Mononuclear cell (primary cell): ENCODE measurements around the gene RAD51B. TPM values are rescaled to one million over a fixed set of nuclear protein-coding genes. Genes with fewer than 3 reads are reported as not detected.

ENCODE experiments used
- H3K27me3 ChIP-seq: 2 replicates; pipeline ENCODE4 v1.6.0; 2011; ENCODE audit warnings: low read length, control low read depth; ENCODE audit not compliant: insufficient read depth
- H3K4me1 ChIP-seq: 2 replicates; pipeline ENCODE4 v1.5.1; 2011; ENCODE audit warnings: mild to moderate bottlenecking, low read length, control low read depth; ENCODE audit not compliant: insufficient read depth
- H3K4me3 ChIP-seq: 2 replicates; pipeline ENCODE4 v1.5.1; 2011; ENCODE audit warnings: mild to moderate bottlenecking, low read length, moderate library complexity
- H3K9me3 ChIP-seq: 2 replicates; pipeline ENCODE4 v1.5.1; 2011; ENCODE audit warnings: low read depth, mild to moderate bottlenecking, control low read depth, low read length
- total RNA-seq: library from RNA; depleted of rRNA; stranded (reverse); fragments of >200 nt; gene quantifications from one replicate; pipeline ENCODE4 v1.2.3, GENCODE V29; 2012

RAD51B gene
- total RNA-seq, 1 donor = 21.4 TPM

DNA sequence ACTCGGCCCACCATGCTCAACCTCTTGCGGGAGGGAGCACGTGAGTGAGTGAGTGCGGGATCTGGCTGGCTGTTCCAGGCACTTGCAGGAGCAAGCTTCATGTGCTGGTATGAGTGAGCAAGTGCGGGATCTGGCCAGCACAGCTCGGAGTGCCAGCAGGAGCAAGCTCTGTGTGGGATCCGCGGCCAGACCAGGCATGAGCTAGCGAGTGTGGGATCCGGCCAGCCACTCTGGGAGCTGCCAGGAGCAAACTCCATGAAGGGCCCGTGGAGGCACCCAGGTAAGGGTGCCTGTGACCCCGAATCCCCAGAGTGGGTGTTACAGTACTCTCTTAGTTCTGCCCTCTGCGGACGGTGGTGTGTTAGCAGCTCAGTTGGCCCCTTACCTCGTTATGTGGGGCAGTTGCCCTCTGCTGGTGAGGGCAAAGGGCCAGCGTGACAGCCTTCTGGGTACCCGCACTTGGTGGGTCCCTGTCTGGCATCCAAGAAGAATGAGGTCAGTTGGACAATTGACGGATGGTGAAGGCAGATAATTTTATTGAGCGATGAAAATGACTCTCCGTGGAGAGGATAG, 38.3 kb downstream of the RAD51B start:
- no peaks in the 10 kb centered on the region for H3K9me3 ChIP-seq
- H3K27me3 ChIP-seq = no peaks in the 10 kb centered on the region
- peaks cover 15% of the 10 kb centered on the region for H3K4me1 ChIP-seq
- no peak overlapping the region for H3K4me3 ChIP-seq

DNA sequence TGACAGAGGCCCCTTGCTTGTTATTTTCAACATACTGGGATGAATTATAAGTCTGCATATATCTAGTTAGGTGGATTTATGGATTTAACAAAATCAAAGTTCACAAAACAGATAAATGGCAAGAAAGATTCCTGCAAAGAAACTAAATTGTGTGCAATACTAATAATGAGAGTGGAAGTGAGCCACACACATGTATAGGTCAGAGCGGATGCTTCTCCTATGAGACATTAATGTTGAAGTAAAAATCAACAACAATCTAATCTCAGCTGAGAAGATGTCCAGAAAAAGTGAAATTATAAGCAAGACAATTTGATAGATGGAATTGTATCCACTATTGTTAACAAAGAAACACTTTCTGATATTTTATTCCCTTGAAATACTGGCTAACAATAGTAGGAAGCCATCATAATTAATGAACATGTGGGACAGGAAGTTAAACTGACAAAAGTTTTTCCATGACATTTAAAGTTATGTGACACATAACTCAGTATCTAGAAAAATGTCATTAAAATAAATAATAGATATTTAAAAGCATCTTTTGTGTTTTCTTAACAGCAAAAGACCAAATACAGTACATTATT, 39.7 kb downstream of the RAD51B start:
- Histone ChIP-seq H3K27me3 (no peaks in the 10 kb centered on the region), H3K4me3 (no peak overlapping the region), H3K4me1 (peaks cover 7% of the 10 kb centered on the region), H3K9me3 (no peaks in the 10 kb centered on the region)

DNA sequence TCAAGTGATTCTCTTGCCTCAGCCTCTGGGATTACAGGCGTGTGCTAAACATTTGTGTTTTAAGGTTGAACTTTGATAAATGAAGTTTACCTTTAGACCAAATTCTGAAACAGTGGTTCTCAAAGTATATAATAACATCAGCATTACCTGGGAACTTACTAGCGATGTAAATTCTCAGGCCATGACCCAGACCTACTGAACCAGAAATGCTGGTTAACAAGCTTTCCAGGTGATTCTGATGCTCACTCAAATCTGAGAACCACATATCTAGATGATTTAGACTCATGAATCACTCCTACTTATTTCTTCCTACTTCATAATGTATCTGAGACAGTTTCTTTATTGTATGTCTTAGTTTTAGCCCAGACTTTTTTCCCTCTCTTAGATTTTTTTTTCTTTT, 43.6 kb downstream of the RAD51B start:
- no peaks in the 10 kb centered on the region for H3K27me3 ChIP-seq
- H3K4me3 ChIP-seq = no peak overlapping the region
- H3K4me1 ChIP-seq = no peaks in the 10 kb centered on the region
- no peaks in the 10 kb centered on the region for H3K9me3 ChIP-seq

DNA sequence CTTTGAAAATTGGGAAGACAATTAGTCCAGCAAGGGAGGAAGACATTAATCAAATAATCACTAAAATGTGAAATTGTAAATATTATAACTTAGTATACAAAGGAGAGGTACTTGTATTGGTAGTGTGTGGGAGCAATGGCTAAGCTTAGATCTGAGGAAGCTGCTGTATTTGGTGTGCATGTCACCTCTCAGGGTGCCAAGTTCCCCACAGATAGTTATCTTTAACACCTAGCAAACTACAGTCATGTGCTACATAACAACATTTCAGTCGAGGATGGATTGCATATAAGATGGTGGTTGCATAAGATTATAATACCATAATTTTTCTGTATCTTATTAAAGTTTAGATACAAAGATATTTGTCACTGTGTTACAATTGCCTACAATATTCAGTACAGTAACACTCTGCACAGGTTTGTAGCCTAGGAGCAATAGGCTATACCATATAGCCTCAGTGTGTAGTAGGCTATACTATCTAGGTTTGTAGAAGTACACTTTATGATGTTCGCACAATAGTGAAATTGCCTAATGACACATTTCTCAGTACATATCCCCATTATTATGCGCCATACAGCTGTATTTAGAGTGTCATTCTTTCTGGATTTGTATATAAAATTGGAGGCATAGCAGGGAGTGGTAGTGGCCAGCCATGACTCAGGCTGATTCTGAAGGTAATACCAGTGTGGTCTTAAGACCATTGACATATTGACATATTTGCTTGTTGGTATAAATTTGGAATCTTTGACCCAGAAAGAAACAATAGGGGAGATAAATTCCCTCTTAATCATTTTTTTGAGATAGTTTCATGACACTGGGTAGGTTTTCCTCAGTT, 55.8 kb downstream of the RAD51B start:
- Histone ChIP-seq H3K9me3 (no peaks in the 10 kb centered on the region), H3K4me1 (no peaks in the 10 kb centered on the region), H3K4me3 (no peak overlapping the region), H3K27me3 (no peaks in the 10 kb centered on the region)

DNA sequence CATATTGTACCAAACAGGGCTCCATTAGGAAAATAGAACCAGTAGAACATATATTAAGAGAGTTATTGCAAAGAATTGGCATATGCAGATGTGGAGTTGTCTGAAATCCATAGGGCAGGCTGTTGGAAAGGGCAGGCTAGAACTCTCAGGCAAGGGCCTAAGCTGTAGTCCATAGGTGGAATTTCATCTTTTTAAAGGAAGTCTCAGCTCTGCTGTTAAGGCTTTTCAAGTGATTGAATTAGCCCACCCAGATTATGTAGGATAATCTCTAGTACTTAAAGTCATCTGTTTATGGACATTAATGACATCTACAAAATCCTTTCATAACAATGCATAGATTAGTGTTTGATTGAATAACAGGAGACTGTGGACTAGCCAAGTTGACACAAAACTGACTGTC, 59.4 kb downstream of the RAD51B start:
- Histone ChIP-seq H3K4me3 (no peak overlapping the region), H3K4me1 (peaks cover 24% of the 10 kb centered on the region), H3K9me3 (no peaks in the 10 kb centered on the region), H3K27me3 (no peaks in the 10 kb centered on the region)

DNA sequence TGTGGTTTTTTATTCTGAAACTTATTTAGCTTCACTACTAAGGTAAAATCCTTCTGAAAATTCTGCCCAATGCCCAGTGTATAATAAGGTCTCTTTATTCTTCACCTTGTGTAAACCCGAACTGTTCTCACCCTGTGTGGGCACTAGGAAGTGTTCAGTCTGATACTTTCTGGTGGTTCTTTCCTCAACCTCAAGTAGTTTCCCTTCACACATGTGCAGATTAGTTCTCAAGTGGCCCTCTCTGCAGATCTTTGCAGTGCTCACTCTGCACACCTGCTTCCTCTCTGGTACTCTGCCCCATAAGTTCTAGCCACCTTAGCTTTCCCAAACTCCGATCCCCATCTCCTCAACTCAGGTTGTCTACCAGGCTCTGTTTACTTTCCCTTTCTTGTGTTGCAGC, 61.6 kb downstream of the RAD51B start:
- Histone ChIP-seq H3K9me3 (no peaks in the 10 kb centered on the region), H3K27me3 (no peaks in the 10 kb centered on the region), H3K4me3 (no peak overlapping the region), H3K4me1 (peaks cover 29% of the 10 kb centered on the region)

DNA sequence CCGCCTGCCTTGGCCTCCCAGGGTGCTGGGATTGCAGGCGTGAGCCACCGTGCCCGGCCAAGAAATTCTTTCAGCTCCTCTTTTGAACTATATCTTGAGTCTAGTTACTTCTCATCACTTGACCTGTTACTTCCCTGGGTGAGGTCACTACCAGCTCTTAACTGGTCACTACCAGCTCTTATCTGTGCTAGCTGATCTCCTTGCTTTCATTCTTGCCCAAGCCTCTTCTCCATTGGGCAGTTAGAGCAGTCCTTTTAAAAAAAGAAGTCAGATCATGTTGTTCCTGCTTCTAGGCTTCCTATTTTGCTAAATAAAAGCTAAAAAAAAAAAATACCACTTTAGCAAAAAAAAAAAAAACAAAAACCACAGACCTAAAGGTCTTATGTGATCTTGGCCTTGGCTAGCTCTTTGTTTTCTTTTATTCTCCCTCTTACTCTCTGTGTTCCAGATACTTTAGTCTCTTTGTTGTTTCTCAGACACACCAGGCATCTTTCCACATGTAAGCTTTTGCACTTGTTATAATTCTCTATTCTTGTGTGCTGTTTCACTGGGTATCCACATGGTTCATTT, 63.5 kb downstream of the RAD51B start:
- H3K9me3 ChIP-seq = no peaks in the 10 kb centered on the region
- peaks cover 29% of the 10 kb centered on the region for H3K4me1 ChIP-seq
- H3K27me3 ChIP-seq = no peaks in the 10 kb centered on the region
- no peak overlapping the region for H3K4me3 ChIP-seq

DNA sequence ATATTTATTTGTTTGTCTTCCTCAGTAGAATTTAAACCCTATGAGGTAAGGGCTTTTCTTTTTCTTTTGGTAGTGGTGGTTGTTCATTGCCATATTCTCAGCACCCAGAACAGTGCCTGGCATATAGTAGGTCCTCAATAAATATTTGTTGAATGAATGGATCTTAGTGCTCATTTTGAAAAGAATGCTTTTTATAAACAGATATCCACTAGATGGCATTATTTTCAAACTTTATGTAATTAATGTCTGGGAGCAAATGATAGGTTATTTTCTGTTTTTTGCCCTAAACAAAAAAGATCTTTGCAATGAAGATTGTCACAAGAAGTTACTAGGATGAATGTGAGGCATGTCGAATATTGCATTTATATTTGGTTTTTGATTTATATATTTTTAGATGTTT, 64.1 kb downstream of the RAD51B start:
- H3K27me3 ChIP-seq = no peaks in the 10 kb centered on the region
- H3K9me3 ChIP-seq = no peaks in the 10 kb centered on the region
- no peak overlapping the region for H3K4me3 ChIP-seq
- peaks cover 29% of the 10 kb centered on the region for H3K4me1 ChIP-seq

DNA sequence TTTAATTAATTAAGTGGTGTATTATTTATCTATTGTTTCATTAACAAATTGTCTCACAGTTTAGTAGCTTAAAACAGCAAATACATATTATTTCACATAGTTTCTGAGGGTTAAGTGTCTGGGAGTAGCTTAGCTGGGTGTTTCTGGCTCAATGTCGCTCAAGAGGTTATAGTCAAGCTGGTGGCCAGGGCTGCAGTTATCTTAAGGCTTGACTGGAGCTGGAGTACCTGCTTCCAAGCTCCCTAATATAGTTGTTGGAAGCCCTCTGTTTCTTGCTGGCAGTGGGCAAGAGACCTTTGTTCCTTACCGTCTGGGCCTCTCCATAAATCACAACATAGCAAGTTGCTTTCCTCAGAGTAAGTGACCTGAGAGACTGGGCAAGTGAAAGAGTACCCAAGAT, 66.6 kb downstream of the RAD51B start:
- Histone ChIP-seq H3K27me3 (no peaks in the 10 kb centered on the region), H3K4me3 (no peak overlapping the region), H3K4me1 (peaks cover 28% of the 10 kb centered on the region), H3K9me3 (no peaks in the 10 kb centered on the region)

DNA sequence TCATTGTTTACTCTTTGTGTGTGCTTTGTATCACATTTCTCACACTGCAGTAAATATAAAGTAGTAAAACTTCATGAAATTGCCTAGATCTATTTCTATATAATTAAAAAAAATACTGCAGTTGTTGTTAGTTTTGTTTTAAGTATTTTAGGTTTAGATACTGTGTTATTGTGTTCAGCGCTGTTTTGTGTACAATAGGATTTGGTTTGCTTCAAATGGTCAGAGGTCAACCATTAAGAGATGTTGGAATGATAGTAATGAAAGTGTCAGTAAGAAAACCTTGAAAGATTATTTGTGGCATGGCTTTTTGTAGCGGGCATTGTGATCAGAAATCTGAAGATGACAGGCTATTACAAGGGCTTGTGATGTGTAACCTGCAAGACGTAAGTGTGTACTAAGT, 67.9 kb downstream of the RAD51B start:
- Histone ChIP-seq H3K4me1 (peaks cover 17% of the 10 kb centered on the region), H3K27me3 (no peaks in the 10 kb centered on the region), H3K4me3 (no peak overlapping the region), H3K9me3 (no peaks in the 10 kb centered on the region)

DNA sequence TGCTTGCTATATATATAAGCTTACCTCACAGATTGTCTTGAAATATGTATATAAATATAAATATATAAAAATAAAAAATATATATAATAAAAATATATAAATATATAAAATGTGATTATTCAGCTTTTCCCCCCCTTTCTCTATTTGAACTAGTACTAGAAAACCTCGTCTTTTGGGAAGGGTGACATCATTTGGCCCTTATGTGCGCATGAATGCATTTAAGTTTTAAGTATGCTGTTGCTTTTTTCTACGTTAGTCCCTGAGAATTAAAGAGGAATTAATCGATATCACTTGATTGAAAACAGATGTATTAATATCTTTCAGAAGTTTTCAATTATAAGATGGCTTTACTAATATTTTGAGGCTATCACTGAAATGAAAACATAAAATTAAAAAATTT, 69.9 kb downstream of the RAD51B start:
- peaks cover under 1% of the 10 kb centered on the region for H3K4me1 ChIP-seq
- H3K9me3 ChIP-seq = no peaks in the 10 kb centered on the region
- no peak overlapping the region for H3K4me3 ChIP-seq
- H3K27me3 ChIP-seq = no peaks in the 10 kb centered on the region

DNA sequence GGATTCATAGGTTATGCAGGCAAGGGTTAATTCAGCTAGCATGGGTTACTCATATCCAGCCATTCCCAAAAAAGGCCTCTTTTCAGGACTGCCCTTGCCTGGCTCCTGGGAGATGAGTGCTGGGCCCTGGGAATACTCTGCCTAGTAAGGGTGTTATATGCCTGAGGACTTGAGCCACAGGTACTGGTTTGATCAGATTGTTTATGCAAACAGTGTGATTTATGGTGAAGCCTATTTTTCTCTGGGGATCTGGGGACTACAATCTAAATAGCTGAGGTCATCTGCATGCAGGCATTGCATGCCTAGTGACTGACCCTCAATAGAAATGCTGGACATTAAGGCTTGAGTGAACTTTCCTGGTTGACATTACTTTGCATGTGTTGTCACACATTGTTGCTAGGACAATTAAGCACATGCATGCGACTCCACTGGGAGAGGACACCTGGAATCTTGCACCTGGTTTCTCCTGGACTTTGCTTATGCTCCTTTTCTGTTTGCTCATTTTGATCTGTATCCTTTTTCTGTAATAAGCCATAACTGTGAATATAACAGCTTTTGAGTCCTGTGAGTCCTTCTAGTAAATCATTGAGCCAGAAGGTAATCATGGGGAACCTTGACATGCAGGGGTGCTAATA, 73.0 kb downstream of the RAD51B start:
- H3K9me3 ChIP-seq = no peaks in the 10 kb centered on the region
- H3K27me3 ChIP-seq = no peaks in the 10 kb centered on the region
- no peaks in the 10 kb centered on the region for H3K4me1 ChIP-seq
- no peak overlapping the region for H3K4me3 ChIP-seq

DNA sequence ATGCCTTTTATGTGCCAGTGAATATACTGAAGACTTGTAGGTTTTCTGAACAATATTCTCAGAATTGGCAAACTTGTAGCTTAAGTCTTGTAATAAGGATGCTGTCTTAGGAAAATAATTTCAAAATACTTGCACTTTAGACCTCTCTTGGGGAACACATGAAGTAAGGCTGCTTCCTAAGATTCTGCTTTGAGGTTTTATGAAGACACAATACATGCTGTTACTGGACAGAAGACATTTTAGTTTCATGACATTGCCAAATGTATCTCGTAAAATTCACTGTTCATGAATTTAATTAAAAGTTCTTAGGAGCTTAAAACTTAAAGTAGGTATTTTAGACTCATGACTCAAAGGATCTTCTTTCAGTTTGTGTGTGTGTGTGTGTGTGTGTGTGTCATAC, 80.7 kb downstream of the RAD51B start:
- Histone ChIP-seq H3K27me3 (no peaks in the 10 kb centered on the region), H3K4me3 (no peak overlapping the region), H3K4me1 (no peaks in the 10 kb centered on the region), H3K9me3 (peaks cover 11% of the 10 kb centered on the region)

DNA sequence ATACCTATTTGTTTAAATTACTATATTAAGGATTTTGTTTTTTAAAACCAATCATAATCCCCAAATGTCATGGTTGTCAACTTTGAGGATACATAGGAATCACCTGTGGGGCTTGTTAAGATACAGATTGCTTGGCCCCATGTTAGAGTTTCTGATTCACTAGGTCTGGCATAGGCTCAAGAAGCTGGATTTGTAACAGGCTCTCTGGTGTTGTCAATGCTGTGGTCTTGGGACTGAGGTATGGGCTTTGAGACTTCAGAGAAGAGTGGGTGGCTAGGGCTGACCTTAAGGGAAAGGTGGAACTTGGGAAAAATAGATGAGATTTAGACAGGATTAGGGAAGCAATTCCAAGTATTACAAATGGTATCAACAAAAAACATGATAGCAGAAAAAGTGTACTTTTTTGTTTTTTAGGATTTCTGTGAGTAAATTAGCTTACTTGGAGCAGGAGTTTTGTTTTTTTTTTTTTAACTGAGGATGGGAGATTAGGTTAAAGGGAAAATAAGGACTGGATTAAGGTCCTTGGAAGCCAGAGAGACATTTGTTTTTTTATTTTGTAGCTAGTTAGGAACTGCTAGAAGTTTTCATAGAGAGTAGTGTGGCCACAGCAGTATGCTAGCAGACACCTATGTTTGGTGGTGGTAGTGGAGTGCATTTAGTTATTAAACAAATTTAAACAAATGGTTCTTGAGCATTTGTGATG, 88.6 kb downstream of the RAD51B start:
- Histone ChIP-seq H3K4me1 (no peaks in the 10 kb centered on the region), H3K9me3 (no peaks in the 10 kb centered on the region), H3K4me3 (no peak overlapping the region), H3K27me3 (no peaks in the 10 kb centered on the region)

DNA sequence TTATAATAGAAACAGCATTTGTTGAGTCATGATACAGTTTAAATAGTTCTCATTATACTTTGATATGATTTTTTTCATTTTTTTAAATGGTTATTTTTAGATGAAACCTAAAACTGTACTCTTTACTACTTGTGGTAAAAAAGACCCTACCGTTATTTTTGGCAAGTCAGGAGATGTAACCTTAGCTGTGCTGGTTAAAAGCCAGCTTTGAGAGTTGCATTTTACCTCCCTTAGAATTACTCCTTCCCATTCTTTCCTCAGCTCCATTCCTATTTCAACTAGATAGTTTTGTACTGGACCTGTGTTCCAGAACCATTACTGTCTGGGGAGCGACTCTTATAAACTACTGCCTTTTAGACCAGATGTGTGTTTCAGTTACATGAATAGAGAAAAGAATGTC, 92.0 kb downstream of the RAD51B start:
- Histone ChIP-seq H3K9me3 (no peaks in the 10 kb centered on the region), H3K4me3 (no peak overlapping the region), H3K4me1 (no peaks in the 10 kb centered on the region), H3K27me3 (no peaks in the 10 kb centered on the region)
